Endometrium (tissue), 2 donors: ENCODE data around the gene ZRANB1.

ENCODE experiments used
- FAIRE-seq: peaks from 2 replicates; lab custom pipeline; 2012; peaks lifted over from hg19 to GRCh38; lab: Jason Lieb, UNC
- donor health status: control.
- donor health status: control.

Gene ZRANB1

GRCh38 chr10:124921261-124921660 is 20.7 kb upstream of the ZRANB1 start:
- no peak for FAIRE-seq

GRCh38 chr10:124923684-124924083 is 18.2 kb upstream of the ZRANB1 start:
- FAIRE-seq = no peak

- FAIRE-seq = no peak
These were observed 15.4 kb upstream of the ZRANB1 start for GRCh38 chr10:124926548-124926947.

GRCh38 chr10:124928087-124928486 is 13.8 kb upstream of the ZRANB1 start:
- no peak for FAIRE-seq

GRCh38 chr10:124928545-124928944 is 13.4 kb upstream of the ZRANB1 start:
- no peak for FAIRE-seq

GRCh38 chr10:124935946-124936345 is 6.0 kb upstream of the ZRANB1 start:
- no peak for FAIRE-seq

GRCh38 chr10:124936813-124937212 is 5.1 kb upstream of the ZRANB1 start:
- FAIRE-seq = no peak

- FAIRE-seq = no peak
These were observed 2.6 kb upstream of the ZRANB1 start for GRCh38 chr10:124939290-124939689.

GRCh38 chr10:124942317-124943169 is 620 bp downstream of the ZRANB1 start:
- FAIRE-seq = no peak

- FAIRE-seq = peak; percentile 92
These were observed 1.6 kb downstream of the ZRANB1 start for GRCh38 chr10:124943301-124944092.

GRCh38 chr10:124944982-124945381 is 3.1 kb downstream of the ZRANB1 start:
- no peak for FAIRE-seq

- no peak for FAIRE-seq
These were observed 5.0 kb downstream of the ZRANB1 start for GRCh38 chr10:124946945-124947344.

- FAIRE-seq = no peak
These were observed 7.6 kb downstream of the ZRANB1 start for GRCh38 chr10:124949543-124949942.

GRCh38 chr10:124952123-124952522 is 10.2 kb downstream of the ZRANB1 start:
- no peak for FAIRE-seq

- FAIRE-seq = no peak
These were observed 11.5 kb downstream of the ZRANB1 start for GRCh38 chr10:124953421-124953820.

- FAIRE-seq = no peak
These were observed 13.3 kb downstream of the ZRANB1 start for GRCh38 chr10:124955243-124955642.

- FAIRE-seq = peak; percentile 48
These were observed 13.9 kb downstream of the ZRANB1 start for GRCh38 chr10:124955868-124956267.

GRCh38 chr10:124956764-124957163 is 14.8 kb downstream of the ZRANB1 start:
- FAIRE-seq = no peak

- no peak for FAIRE-seq
These were observed 15.6 kb downstream of the ZRANB1 start for GRCh38 chr10:124957404-124957947.

GRCh38 chr10:124959564-124959963 is 17.6 kb downstream of the ZRANB1 start:
- no peak for FAIRE-seq

GRCh38 chr10:124961248-124961570 is 19.3 kb downstream of the ZRANB1 start:
- no peak for FAIRE-seq

GRCh38 chr10:124962421-124962820 is 20.5 kb downstream of the ZRANB1 start:
- no peak for FAIRE-seq
